Measurements from ENCODE around the gene NRF1.

NRF1 gene

GRCh38 chr7:129740574-129741410 is 129.3 kb downstream of the NRF1 start:
- no peak for DNase-seq (ENCODE audit: low spot score)

- DNase-seq (ENCODE audit: low spot score): peak; percentile 73
These were observed 130.3 kb downstream of the NRF1 start for GRCh38 chr7:129741743-129742213.

GRCh38 chr7:129742256-129742655 is 130.7 kb downstream of the NRF1 start:
- DNase-seq (ENCODE audit: low spot score): no peak

GRCh38 chr7:129746857-129747529 is 135.5 kb downstream of the NRF1 start:
- no peak for DNase-seq (ENCODE audit: low spot score)

- DNase-seq (ENCODE audit: low spot score): no peak
These were observed 137.0 kb downstream of the NRF1 start for GRCh38 chr7:129748356-129749109.

- no peak for DNase-seq (ENCODE audit: low spot score)
These were observed 138.6 kb downstream of the NRF1 start for GRCh38 chr7:129750091-129750490.

- no peak for DNase-seq (ENCODE audit: low spot score)
These were observed 139.0 kb downstream of the NRF1 start for GRCh38 chr7:129750501-129750900.

- DNase-seq (ENCODE audit: low spot score): no peak
These were observed 140.4 kb downstream of the NRF1 start for GRCh38 chr7:129751916-129752315.

GRCh38 chr7:129752760-129753159 is 141.2 kb downstream of the NRF1 start:
- DNase-seq (ENCODE audit: low spot score): no peak

- DNase-seq (ENCODE audit: low spot score): no peak
These were observed 142.9 kb downstream of the NRF1 start for GRCh38 chr7:129754406-129754805.

GRCh38 chr7:129757991-129758390 is 146.5 kb downstream of the NRF1 start:
- DNase-seq (ENCODE audit: low spot score): no peak

GRCh38 chr7:129762387-129762969 is 151.0 kb downstream of the NRF1 start:
- no peak for DNase-seq (ENCODE audit: low spot score)

- no peak for DNase-seq (ENCODE audit: low spot score)
These were observed 152.9 kb downstream of the NRF1 start for GRCh38 chr7:129764247-129765084.

GRCh38 chr7:129765352-129765751 is 153.8 kb downstream of the NRF1 start:
- no peak for DNase-seq (ENCODE audit: low spot score)

- no peak for DNase-seq (ENCODE audit: low spot score)
These were observed 155.8 kb downstream of the NRF1 start for GRCh38 chr7:129767120-129768015.

- no peak for DNase-seq (ENCODE audit: low spot score)
These were observed 157.3 kb downstream of the NRF1 start for GRCh38 chr7:129768614-129769399.

GRCh38 chr7:129769400-129769774 is 157.9 kb downstream of the NRF1 start:
- DNase-seq (ENCODE audit: low spot score): no peak

GRCh38 chr7:129769866-129770808 is 158.6 kb downstream of the NRF1 start:
- DNase-seq (ENCODE audit: low spot score): no peak
